ENCODE measurements around the gene PTPRD.

- TF ChIP-seq CTCF (IDR thresholded peaks at IDR 0.05 in 4 of 5, conservative IDR thresholded peaks at IDR 0.05 in 1 of 5), result no peak
- no peak for TF ChIP-seq POLR2A (IDR thresholded peaks at IDR 0.05)
Measured at GRCh38 chr9:10512144-10512543, 100.7 kb downstream of the PTPRD start.
